Measurements from ENCODE around the gene LTBP4.

Gene LTBP4

GRCh38 chr19:40671404-40671803 lies 70.2 kb downstream of the LTBP4 start:
- no peak for DNase-seq

GRCh38 chr19:40672038-40672437 lies 70.9 kb downstream of the LTBP4 start:
- DNase-seq = no peak

- no peak for DNase-seq
Measured at GRCh38 chr19:40672573-40673299, 71.6 kb downstream of the LTBP4 start.

GRCh38 chr19:40673397-40673796 lies 72.2 kb downstream of the LTBP4 start:
- DNase-seq = no peak

- DNase-seq = no peak
Measured at GRCh38 chr19:40674291-40674690, 73.1 kb downstream of the LTBP4 start.

DNA sequence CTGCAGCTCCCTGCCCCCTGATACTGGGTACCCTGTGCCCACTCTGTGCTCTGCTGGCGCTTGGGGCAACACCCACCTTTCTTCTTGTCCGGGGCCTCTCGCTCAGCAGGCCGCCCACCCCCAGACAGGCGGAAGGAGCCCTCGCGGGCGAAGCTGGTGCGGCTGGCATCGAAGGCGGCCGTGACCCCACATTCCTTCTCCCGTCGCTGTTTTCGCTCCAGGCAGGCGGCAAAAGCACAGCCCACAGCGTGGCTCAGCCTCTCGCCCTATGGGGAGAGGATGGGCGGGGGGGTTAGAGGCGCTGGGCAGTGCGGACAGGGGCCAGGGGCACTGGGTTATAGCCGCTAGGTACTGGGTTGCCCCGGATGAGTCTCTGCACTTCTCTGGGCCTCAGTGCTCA lies 76.0 kb downstream of the LTBP4 start:
- no peak for DNase-seq
